SKM-1 (cell line): Measurements from ENCODE around the gene RER1.

Experiments used
- DNase-seq: peaks from one replicate; lab custom pipeline; 2025; ENCODE audit not compliant: unreplicated experiment; lab: John Stamatoyannopoulos, UW

RER1 gene

GRCh38 chr1:2388004-2388913, 3.4 kb upstream of the RER1 start:
- DNase-seq = no peak

DNA sequence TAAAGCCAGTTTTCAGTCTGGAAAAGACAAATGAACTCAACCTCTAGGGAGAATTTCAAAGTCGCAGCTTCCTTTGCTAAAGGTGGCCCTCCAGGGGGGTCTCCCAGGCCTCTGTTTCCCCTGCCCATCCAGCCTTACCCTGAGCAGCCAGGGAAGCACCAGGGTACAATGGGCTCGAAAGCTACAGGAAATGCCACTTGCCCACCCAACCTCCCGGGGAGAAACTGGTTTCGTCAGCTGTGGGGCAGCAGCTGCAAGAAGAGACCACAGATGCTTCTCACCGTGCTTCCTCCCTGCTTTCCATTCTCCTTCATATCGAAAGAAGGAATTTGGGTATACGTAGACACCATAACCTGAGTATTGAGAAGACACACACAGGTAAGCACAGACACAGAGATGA, 2.0 kb upstream of the RER1 start:
- no peak for DNase-seq

DNA sequence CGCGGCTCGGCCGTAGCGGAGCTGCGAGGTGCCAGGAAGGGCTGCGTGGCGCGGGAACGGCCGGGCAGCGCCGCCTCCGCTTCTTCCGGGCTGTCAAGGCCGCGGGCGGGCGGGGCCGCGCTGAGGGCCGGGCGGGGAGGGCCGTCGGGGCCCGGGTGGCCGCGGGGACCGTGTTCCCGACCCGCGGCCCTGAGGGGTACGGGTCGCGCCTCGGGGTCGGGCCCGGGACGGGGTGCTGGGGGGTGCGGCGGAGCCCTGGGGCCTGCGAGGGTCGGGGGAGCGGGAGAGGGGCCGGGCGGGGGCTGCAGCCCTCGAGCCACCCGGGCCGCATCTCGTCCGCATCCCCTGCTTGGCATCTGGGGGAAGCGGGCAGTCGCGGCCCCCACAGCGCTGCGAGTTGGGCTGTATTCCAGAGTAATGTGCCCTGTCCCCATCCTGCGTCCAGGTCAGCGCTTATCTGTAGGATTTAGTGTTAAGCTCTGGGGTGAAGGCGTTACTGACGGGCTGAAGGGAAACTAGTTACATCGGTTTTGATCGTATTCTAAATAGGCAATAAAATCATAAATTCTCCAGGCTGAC, 379 bp downstream of the RER1 start:
- no peak for DNase-seq

GRCh38 chr1:2392686-2393085, 1.0 kb downstream of the RER1 start:
- no peak for DNase-seq

GRCh38 chr1:2393471-2393877, 1.8 kb downstream of the RER1 start:
- no peak for DNase-seq

GRCh38 chr1:2394220-2394619, 2.6 kb downstream of the RER1 start:
- no peak for DNase-seq

GRCh38 chr1:2394761-2395160, 3.1 kb downstream of the RER1 start:
- no peak for DNase-seq

- DNase-seq = no peak
Observed at GRCh38 chr1:2395245-2395644, 3.6 kb downstream of the RER1 start.

DNA sequence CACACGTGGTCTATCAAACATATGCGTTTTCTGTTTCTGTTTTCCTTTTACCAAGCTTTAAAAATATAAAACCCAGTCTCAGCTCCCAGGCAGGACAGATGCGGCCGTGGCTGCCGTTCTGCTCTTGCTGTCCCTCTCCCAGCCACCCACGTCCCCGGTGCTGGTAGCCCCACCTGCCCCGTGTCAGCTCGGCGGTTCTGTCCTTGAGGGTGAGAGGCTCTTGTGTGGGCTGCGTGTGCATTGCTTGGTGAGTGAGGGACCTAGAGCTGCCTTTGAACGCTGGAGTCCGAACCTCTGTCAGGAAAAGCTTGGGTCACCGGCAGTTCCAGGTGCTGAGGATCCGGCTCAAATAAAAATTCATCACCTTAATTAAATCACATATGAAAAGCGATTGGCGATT, 4.4 kb downstream of the RER1 start:
- no peak for DNase-seq

- DNase-seq = no peak
Observed at GRCh38 chr1:2396476-2396875, 4.8 kb downstream of the RER1 start.

DNA sequence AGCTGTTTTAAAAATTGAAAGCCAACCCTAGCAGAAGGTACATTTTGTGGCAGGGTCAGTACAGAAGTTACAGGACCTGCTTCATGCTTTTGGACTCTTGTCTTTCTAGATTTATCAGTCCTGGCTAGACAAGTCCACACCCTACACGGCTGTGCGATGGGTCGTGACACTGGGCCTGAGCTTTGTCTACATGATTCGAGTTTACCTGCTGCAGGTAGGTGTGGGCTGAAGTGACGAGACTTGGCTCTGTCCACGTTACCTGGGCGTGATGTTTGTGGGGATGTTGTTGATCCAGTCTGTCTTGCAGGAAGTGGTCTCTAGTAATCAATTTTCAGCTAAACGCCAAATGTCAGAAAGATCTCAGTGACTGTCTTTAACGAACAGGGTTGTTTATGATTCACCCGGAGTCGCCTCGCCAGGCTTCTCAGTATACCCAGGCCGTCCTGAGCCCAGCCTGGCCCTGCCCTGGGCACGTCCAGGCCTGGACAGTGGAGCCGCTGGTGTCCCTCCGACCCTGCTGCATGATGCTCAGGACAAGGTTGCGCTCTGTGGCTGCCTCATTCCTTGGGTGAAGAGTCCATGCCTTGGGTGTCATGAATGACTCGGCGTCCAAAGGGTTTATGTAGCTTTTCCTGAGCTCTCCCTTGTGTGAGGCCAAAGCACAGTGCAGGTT, 5.5 kb downstream of the RER1 start:
- DNase-seq = no peak

DNA sequence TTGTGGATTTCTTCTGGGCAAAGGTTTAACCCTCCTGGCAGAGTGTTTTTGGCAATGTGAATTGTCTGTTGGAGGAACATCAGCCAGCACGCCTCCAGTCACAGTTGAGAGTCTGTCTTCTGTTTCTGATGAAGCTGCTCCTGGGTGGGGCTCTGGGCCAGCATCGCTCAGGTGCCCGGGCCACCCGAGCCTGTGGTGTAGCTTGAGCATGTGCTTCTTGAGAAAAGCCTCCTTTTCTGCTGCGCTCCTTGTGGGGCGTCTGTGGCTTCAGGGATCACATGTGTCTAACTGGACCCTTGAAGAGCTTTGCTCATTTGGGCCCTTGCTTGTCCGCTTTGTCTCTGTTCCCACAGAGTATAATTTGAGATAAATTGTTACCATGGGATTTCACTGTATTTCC, 7.2 kb downstream of the RER1 start:
- no peak for DNase-seq

DNA sequence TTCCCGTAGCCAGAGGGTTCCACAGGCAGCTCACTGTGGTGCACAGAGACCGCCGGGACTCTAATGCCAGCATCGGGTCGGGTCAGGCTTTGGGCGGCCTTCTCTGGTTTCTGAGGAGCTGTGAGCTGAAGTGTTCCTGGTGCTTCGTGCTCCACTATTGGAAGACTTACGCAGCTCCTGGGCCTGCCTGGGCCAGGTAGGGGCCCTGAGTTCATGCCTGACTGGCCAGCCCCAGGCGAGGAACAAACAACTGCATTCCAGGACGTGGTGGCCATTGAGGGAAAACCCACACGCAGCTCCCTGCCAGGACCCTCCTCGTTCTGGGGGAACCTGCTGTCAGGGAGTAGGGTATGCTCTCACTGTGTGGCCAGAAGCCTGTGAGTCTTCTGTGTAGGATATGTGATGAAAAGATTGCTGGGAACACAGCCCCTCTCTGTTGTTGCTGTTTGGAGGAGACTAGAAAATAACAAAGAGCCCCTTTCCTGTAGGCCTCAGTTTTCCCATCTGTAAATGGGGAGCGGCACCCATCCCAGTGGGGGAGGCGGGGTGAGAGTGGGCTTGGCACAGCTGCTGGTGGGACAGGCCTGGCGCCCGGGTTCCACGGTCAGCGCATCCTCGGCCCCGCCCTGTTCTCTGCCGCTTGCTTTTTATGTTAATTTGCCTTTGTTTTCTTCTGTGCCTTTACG, 8.4 kb downstream of the RER1 start:
- no peak for DNase-seq

DNA sequence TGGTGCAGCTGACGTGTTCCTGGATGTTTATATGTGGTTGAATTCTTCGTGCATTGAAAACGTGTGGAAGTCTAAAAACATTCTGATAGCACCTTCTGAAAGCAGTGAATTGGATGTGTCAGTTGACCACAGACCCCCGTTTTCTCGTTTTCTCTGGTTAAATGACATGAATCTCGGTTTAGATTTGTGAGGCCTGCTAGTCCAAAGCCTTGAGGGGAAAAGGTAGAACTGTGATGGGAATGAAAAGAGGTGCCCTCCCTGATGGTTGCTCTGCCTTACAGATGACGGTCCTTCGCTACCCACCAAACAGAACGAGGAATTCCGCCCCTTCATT, 8.9 kb downstream of the RER1 start:
- DNase-seq = no peak

- DNase-seq = no peak
Observed at GRCh38 chr1:2400950-2401649, 9.5 kb downstream of the RER1 start.

GRCh38 chr1:2402420-2402819, 10.8 kb downstream of the RER1 start:
- DNase-seq = no peak

- DNase-seq = no peak
Observed at GRCh38 chr1:2403273-2403672, 11.6 kb downstream of the RER1 start.

GRCh38 chr1:2404142-2404889, 12.7 kb downstream of the RER1 start:
- DNase-seq = no peak

GRCh38 chr1:2404890-2405511, 13.4 kb downstream of the RER1 start:
- DNase-seq = no peak
